NCI-H187 treated with DMSO at 0.1 percent for 48 hours (cell line): ENCODE results near the gene STK17B.
"Not testable (repeated sequence)": the region's sequence is repeated elsewhere in the genome, so short reads cannot be mapped to it uniquely, and the experiment has no call there.

Source experiments
- DNase-seq: peaks from one replicate; lab custom pipeline; 2025; lab: John Stamatoyannopoulos, UW

Gene STK17B

GRCh38 chr2:196171248-196171871, at the start of gene STK17B:
STK17B (minus strand) TSS chr2:196171578; CDS start chr2:196163383, 8,195 bp downstream.
- DNase-seq: no peak

DNA sequence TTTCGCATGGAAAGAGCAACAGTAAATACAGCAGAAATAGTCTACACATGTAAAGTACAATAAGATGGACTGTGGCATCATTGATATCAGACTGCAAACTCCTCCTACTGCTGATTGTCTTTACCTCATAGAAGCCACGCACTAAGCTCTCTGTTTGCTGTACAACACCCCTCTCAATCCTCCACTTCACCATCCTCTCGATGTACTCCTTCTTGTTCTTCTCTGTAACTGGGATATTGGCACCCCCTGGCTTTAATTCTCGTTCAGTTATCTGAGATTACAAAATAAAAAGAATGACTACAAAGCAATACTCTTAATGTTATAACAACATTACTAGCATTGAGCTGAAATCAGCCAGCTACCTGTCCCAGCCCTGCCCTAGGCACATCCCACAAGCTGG, 49.3 kb upstream of the STK17B start:
- no peak for DNase-seq

- no peak for DNase-seq
Observed at GRCh38 chr2:196219671-196220070, 48.3 kb upstream of the STK17B start.

DNA sequence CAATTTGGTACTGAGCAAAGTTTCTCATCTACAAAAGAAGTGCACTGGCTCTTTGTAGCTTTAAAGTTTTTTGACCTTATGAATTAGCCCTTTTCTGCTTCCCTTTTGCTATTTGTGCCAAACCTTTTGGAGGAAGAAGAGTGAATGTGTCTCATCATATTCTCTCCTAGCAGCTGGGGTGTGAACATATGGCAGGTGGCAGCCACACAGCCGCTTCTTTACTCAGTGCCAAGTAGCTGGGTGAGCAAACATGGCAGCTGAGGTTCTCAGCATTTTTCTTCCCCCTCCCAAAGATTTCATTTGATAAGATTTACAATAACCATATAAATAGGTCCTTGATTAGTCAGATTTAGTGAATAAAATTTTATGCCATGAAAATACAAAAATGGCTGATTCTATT, 46.7 kb upstream of the STK17B start:
- no peak for DNase-seq

- DNase-seq: no peak
Observed at GRCh38 chr2:196217116-196217515, 45.7 kb upstream of the STK17B start.

GRCh38 chr2:196215376-196215775, 44.0 kb upstream of the STK17B start:
- DNase-seq: no peak

GRCh38 chr2:196214156-196214555, 42.8 kb upstream of the STK17B start:
- no peak for DNase-seq

DNA sequence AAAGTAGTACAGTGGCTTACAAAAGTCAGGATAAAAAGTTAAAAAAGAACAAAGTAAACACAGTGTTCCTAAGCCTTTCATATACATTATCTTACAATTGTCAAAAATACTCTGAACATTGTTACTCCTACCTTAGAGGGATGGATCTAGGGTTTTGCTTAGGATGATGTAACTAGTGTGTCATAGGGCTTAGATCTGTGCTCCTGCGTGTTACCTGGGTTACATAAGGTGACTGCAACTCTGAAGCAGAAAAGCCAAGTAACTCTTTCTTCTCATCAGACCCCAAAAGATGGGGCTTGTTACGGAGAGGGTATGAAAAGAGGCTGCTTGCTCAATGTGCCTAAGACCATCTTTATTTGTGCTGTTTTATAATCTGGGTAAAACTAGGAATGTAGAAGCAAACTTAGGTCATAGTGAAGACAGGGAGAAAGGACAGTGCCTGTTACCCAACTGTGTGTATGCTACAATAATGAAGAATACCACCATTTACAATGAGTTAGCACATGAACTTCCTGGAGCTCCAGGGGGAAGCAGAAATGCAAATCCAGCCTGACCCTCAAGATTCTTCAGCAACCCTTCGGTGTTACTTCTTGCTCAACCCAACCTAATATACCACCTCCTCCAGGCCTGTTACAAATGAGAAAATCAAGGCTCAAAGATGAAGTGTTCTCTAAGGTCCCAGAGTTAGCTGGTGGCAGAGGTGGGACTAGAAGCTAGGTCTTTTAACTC, 42.0 kb upstream of the STK17B start:
- no peak for DNase-seq

DNA sequence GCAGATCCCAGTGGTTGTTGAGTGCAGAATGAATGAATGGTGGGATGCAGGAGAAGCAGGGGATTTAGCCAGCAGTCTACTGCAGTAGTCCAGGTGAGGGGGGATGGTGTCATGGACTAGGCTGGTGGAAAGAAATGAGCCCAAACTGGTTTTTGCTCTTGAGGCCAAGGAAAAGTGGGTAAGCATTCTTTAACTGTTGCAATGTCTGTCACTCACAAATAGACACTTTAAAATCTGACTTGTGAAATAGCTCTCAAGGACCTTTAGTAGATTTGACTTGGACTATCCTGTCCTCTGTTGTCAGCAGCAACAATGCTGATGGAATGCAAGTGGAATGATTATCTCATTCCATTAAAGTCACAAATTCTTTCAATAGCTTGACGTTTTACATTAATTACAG, 37.5 kb upstream of the STK17B start:
- DNase-seq: no peak

GRCh38 chr2:196206804-196207203, 35.4 kb upstream of the STK17B start:
- no peak for DNase-seq

- no peak for DNase-seq
Observed at GRCh38 chr2:196205881-196206435, 34.6 kb upstream of the STK17B start.

DNA sequence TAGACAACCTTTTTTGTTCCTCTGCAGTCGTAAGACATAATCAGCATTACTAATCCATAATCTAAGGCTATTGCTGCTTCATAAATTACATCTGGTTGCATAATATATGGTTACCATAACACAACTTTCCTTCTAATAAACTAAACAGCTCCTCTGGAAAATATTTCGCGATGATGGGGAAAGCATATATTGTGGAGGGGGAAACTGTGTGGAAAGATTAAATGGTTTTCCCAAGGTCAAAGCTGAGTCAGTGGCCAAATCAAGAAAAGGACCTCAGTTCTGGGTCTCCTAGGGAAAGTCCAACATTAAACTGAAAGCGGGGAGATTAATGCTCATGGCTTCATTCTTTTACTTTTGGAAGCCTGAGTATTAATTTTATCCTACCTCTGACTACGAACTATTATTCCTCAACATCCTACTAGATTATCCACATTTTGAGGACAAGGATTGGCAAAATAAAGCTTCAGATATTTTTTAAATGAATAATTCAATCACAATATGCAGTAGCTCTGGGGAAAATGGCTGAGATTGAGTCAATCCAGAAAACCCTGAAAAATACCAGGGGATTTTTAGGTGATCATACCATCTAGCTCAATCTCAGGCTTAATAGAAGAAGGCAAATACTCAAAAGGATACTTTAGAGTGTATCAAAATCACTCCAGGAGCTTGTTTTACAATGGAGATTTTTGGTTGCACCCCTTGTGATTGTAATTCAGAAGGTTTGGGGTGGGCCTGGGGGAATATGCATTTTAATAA, 33.8 kb upstream of the STK17B start:
- DNase-seq: no peak

GRCh38 chr2:196201229-196202009, 30.0 kb upstream of the STK17B start:
- DNase-seq: no peak

GRCh38 chr2:196200557-196200956, 29.2 kb upstream of the STK17B start:
- DNase-seq: no peak

DNA sequence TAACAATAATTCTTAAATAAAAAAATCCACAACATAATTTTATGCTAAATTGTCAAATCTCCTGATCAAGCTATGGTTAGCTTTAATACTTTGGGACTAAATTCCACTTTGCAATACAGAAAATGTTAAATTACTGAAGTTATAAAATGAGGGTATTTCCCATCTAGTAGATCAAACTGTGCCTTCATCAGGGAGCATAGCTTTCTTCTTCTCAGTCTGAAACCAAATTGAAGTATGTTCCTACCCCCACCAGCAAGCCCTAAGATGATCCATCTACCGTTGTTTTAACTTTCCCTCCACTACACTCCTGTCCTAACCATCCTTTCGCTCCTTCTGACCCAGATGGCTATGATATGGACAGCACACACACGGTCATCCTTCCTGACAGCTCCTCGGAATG, 24.4 kb upstream of the STK17B start:
- no peak for DNase-seq

DNA sequence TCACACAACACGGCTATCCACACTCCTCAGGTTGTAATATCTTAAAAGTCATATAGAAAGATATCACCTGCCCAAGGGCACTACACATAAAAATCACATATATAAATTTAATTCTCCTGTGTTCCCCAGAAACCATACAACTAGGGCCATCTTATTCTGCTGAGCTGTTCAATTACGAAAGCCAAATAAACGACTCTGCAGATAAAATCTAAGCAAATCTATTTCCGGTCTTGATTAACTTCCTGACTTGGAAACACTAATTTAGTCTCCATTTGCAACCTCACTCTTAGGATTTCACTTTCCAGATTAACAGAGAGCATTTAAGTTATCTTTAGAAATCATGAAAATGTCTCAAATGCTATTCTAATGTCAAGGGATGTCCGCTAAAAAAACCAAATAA, 23.9 kb upstream of the STK17B start:
- no peak for DNase-seq

GRCh38 chr2:196191541-196191940, 20.2 kb upstream of the STK17B start:
- DNase-seq: no peak

DNA sequence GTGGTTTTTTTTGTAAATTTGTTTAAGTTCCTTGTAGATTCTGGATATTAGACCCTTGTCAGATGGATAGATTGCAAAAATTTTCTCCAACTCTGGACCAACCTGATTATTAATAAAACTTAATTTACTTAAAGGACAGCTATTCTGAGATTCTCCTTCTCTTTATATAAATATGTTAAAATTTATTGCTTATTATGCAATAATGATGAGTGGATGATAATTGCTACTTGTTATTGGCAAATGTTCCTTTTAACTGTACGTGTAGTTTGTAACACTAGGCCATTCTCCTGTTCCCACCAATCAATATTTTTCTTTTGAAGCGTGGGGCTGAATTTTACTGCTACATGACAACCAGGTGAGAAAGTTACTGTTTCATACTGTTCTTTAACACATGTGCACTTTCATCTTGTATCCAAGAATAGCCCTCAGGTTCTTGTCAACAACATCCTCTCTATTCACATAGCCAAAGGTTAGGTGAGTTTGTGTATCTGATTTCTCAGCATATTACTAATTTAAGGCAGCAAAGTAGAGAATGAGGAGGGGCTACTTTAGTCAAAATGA, 16.6 kb upstream of the STK17B start:
- DNase-seq: no peak

DNA sequence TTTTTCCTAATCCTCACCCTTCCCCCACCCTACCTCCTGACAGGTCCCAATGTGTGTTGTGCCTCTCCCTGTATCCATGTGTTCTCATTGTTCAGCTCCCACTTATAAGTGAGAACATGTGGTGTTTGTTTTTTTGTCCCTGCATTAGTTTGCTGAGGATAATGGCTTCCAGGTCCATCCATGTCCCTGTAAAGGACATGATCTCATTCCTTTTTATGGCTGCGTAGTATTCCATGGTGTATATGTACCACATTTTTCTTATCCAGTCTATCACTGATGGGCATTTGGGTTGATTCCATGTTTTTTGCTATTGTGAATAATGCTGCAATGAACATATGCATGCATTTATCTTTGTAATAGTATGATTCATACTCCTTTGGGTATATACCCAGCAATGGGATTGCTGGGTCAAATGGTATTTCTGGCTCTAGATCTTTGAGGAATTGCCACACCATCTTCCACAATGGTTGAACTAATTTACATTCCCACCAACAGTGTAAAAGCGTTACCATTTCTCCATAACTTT, 15.9 kb upstream of the STK17B start:
- DNase-seq: not testable (repeated sequence)

- DNase-seq: no peak
Observed at GRCh38 chr2:196186266-196186980, 15.0 kb upstream of the STK17B start.

DNA sequence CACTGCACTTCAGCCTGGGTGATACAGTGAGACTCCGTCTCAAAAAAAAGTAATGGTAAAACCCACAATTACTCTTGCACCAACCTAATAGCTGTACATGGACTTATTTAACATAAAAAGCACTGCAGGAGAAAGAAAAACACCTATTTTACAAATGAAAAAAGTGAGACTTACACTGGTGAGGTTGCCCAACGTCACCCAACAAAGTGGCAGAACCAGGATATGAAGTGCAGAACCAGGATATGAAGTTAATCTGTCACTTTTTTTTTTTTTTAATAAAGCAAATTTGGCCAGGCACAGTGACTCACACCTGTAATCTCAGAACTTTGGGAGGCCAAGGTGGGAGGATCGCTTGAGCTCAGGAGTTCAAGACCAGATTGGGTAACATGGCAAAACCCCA, 13.5 kb upstream of the STK17B start:
- DNase-seq: no peak
